Activated CD8-positive, alpha-beta memory T cell treated with anti-CD3 and anti-CD28 coated beads for 4 hours (primary cell): Measurements from ENCODE around the gene OAS1.
"Not testable (repeated sequence)": the region's sequence is repeated elsewhere in the genome, so short reads cannot be mapped to it uniquely, and the experiment has no call there.

Experiments used
- DNase-seq, 2 donors: peaks; one replicate each; pipeline ENCODE4 v3.0.0-alpha.2; 2020; ENCODE audit warnings: low read depth in 2 of 2

The OAS1 gene

DNA sequence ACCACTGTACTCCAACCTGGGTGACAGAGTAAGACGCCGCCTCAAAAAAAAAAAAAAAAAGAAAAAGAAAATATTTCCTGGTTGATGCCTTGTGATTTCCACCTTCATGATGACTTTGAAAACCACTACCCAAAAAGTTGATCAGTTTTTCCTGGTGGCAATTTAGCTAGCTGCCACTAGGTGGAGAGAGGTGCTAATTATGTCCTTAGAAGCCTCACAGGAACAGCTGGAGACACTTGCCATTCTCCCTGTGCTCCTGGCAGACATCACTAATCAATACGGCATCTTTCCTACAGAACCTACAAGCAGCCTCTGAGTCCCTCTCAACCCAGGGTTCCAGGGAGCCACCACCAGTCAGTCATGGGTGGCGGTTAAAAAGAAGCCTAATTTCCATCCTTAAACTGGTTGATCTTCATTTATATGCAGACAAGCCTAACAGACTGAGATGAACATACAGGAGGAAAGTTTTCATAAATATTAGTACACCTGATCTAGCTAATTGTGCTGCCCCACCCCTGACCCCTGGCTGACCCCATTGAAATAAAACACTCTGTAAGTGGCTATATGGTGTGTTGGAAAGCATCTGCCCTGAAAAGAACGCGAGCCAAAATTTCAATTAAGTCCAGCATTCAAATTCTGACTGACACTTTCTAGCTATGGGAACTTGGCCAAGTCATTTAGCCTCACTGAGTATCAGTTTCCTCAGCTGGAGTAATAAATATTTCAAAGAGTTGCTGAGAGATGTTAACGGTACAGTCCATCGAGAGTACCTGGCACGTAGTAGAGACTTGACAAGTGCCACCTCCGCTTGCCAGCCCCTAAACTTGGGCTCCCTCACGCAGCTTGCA, 6.2 kb upstream of the OAS1 start:
- DNase-seq = peak in 1 of 2 donors; percentile 6

DNA sequence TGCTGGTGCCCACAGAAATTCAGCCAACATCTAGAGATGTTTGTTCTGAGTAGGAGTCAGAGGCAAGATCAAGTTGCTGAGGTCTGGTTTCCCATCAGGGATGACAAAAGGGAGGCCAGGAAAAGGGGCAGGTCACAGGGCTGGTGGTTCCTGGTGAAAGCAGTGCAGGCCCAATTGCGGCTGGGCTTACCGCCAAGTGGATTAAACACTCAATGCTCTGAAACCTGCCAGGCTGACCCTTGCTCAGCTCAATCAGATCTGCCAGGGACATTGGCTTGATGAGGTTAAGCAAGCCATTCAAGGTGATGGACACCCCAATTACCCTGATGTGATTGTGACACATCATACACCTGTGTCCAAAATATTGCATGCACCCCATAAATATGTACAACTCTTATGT, 5.5 kb upstream of the OAS1 start:
- DNase-seq = no peak

DNA sequence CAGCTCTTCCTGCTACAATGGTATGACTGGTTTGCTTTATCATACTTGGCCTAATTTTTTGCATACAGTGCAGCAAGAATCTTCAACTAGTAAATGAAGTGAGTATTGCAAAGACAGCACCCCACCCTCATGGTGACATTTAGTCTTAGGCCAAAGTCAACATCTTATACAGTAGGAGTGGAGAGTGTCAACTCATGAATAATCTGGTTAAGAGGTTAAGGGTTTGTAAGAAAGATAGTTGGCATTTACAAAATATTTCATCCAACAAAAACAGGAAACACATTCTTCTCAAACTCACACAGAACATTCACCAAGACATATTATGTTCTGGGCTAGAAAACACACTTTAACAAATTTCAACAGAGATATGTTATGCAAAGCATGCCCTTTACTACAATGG, 2.2 kb upstream of the OAS1 start:
- no peak for DNase-seq

DNA sequence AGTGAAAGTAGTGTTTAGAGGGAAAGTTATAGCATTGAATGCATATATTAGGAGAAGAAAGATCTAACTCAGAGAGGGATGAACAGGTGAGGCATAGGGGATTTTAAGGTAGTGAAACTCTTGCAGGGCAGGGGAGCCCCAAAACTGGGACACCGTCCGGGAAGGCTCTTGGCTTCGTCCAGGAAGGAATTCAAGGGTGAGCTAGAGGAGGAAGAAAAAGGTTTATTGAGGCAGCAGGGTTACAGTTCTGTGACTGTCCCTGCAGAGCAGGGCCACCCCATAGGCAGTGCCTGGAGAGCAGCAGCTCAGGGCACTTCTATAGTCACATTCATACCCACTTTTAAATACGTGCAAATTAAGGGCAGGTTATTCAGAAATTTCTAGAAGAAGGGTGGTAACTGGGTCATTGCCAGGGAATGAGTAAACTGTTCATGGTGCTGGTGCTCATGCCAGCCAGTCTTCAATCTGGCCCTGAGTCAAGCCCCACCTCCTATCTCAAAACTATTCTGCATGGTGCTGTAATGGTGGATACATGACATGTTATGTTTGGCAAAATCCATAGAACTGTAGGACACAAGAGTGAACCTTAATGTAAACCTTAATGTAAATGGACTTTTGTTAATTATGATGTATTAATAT, 1.2 kb upstream of the OAS1 start:
- DNase-seq = no peak

DNA sequence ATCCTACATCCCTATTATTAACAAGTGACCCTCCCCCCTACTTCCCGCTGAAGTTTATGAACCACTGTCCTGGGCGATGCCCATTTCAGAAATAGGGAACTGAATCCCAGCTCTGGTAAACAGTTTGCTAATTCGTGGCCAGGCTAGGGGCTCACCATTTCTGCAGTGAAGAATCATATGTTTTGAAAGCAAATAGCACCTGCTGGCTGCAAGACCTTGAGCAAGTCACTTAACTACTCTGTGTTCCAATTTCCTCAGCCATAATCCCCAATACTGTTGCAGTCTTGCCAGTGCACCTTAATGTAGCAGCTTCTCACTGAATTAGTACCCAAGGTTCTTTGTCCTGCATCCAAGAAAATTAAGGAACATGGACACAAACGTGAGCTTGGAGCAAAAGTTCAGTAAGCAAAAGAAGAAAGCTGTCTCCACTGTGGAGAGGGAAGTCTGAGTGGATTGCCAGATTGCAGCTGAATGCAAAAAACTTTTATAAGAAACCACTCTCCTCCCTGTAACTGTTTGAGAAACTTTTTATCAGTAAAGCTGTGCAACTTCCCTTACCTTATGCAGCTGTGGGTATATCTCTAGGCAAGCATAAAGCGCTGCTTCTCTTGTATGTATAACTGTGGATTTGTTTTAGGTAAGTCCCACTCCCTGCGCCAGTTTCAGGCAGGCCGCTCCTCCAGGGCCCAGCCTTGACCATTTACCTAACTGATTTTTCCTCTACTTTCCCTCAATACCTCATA, 824 bp downstream of the OAS1 start:
- no peak for DNase-seq

DNA sequence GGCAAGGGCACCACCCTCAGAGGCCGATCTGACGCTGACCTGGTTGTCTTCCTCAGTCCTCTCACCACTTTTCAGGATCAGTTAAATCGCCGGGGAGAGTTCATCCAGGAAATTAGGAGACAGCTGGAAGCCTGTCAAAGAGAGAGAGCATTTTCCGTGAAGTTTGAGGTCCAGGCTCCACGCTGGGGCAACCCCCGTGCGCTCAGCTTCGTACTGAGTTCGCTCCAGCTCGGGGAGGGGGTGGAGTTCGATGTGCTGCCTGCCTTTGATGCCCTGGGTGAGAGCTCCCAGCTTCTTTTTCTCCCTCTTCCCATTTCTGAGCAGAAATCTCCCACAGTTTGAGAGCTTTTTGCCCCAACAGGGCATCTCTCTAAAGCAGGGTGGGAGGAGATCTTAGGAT, 1.8 kb downstream of the OAS1 start:
- no peak for DNase-seq

DNA sequence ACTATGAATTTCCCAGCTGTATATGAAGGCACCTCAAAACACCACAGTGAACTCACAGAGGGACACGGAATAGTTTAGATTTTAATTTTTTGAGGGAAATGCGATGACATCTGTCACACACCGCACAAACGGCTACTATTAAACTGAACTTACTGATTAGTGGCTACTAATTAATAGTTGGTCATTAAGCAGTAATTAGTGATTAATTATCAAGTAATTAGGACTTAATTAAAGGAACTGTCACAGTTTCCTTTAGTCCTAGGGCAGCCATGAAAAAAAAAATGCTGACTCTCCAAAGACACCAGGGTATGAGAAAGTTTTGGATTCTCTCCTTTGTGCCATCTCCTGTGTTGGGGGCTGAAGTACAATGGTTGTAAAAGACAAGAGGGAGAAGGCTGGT, 2.9 kb downstream of the OAS1 start:
- no peak for DNase-seq

DNA sequence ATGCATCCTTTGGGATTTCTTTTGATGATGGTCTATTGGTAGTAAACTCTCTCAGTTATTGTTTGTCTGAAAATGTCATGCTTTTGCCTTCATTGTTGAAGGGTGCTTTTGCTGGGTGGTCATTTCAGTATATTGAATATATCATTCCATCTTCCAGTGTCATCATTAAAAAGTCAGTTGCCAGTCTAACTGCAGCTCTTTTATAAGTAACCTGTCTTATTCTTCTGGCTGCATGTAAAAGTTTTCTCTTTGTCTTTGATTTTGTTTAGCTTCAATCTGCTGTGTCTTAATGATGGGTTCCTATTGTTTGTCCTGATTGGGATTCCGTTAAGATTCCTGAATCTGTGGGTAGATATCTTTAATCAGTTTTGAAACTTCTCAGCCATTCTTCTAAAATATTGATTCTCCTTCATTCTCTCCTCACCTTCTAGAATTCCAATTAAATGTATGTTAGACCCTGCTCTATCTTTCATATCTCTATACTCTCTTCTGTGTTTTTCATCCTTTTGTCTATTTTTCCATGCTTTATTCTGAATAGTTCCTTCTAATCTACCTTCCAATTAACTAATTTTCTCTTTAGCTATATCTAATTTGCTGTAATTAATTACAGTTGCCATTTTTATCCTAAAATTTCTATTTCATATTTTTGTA, 6.4 kb downstream of the OAS1 start:
- no peak for DNase-seq

DNA sequence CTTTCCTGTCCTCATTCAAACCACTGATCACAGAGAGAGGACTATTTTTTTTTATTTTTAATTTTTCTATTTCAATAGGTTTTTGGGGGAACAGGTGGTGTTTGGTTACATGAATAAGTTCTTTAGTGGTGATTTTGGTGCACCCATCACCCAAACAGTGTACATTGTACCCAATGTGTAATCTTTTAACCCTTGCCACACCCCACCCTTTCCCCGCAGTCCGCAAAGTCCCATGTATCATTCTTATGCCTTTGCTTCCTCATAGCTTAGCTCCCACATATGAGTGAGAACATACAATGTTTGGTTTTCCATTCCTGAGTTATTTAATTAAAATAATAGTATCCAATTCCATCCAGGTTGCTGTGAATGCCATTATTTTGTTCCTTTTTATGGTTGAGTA, 7.1 kb downstream of the OAS1 start:
- not testable (repeated sequence) for DNase-seq

DNA sequence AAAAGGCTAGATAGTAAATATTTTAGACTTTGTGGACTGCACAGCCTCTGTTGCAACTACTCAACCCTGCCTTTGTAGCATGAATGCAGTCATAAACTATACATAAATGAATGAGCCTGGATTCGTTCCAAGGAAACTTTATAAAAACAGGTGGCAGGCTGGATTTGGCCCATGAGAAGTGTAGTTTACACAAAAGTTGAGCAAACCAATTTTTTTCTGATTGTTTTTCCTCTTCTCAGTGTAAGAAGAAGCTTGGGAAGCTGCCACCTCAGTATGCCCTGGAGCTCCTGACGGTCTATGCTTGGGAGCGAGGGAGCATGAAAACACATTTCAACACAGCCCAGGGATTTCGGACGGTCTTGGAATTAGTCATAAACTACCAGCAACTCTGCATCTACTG, 9.5 kb downstream of the OAS1 start:
- no peak for DNase-seq

DNA sequence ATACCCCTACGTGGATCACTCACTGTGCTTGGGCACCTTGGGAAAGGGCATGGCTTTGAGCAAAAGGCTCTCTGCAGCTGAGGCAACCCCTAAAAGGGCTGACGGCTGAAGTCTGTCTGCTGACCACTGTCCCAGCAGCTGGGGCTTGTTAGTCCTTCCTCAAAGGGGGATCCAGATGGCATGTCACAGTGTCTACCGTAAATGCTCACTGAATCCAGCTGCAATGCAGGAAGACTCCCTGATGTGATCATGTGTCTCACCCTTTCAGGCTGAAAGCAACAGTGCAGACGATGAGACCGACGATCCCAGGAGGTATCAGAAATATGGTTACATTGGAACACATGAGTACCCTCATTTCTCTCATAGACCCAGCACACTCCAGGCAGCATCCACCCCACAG, 12.4 kb downstream of the OAS1 start:
- no peak for DNase-seq

DNA sequence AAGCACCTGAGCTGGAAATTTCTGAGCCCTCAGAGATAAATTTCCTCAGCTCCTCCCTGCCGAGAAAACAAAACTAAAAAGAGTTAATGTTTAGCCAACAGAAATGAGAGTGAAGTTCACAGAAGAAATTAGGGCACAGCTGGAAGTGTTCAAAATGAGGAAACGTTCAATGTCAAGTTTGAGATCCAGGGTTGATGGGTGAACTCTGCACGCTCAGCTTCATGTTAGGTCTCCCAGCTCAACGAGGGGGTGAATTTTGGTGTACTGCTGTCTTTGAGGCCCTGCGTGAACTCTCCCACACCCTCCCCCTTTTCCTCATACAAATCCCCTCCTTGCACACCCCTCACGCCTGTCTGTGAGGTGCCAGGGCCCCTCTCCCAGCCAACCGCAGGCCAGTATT, 18.2 kb downstream of the OAS1 start:
- no peak for DNase-seq

DNA sequence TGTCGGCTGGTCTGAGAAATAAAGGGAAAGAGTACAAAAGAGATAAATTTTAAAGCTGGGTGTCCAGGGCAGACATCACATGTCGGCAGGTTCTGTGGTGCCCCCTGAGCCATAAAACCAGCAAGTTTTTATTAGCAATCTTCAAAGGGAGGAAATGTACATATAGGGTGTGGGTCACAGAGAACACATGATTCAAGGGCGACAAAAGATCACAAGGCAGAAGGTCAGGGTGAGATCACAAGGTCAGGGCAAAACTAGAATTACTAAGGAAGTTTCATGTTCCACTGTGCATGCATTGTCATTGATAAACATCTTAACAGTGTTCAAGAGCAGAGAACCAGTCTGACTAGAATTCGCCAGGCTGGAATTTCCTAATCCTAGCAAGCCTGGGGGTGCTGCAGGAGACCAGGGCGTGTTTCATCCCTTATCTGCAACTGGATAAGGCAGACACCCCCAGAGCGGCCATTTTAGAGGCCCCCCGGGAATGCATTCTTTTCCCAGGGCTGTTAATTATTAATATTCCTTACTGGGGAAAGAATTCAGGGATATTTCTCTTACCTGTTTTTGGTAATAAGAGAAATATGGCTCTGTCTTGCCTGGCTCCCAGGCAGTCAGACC, 19.8 kb downstream of the OAS1 start:
- not testable (repeated sequence) for DNase-seq

DNA sequence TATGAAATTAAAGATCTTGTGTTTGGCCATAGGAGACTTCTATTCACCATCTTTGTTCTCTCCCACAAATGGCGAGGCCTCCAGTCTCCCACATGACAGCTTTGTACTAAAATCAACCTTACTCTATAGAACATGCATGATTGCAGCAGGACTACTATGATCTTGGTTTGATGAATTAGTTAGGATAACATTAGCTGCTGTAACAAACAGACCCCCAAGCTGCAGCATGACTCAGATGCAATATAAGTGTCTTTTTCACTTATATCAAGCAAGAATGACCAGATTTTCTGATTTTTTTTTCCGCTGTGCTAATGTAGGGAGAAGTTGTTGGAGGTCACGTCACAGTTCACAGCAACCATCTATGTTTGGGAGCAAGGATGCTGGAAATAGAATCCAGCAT, 20.7 kb downstream of the OAS1 start:
- no peak for DNase-seq

DNA sequence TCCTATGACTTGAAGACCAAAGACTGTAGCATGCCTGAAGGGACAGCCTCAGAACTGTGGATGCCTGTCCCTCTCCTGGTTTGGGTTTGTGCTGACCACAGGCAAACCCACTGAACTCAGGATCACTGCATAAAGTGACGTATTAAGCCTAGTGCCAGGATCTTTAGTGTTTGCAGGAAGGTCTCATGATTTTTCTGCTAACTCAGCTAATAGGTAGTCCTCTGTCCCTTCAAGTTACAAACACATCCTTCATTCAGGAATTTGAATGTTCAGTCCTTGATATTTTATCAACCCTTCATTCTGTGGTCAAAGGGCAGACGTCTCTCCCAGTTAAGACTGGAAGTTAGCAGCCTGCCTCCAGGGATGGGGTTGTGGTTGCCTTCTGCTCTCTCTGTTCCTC, 21.2 kb downstream of the OAS1 start:
- DNase-seq = no peak

DNA sequence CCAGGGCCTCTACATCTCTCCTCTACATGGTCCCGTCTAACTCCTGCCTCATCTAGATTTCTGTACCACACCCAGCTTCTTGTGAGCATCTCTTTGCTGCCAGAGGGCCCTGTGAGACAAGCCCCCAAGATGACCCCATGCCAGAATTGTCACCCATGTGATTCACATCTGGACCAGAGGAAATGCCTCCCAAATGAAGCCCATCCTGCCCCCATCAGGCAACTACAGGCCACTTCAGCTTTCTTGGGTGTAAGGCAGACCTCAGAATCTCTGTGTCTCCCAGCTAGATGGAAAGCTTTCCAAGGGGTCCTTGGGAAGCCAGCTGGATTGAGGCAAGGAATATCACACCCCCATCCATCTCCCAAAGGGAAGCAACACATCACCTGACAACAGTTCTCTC, 22.2 kb downstream of the OAS1 start:
- no peak for DNase-seq

DNA sequence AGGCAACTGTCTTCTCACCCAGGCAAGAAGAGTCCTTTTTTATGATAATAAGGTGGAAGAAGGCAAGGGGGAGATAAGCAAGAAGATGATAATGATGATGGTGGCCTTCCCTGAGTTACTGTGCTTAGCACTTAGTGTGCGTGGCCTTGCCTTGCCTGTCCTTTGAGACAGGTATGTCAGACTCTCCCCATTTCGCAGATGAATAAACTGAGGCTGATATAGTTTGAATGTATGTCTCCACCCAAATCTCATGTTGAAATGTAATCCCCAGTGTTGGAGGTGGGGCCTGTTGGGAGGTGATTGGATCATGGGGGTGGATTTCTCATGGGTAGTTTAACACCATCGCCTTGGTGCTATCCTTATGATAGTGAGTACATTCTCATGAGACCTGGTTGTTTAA, 23.0 kb downstream of the OAS1 start:
- DNase-seq = no peak

DNA sequence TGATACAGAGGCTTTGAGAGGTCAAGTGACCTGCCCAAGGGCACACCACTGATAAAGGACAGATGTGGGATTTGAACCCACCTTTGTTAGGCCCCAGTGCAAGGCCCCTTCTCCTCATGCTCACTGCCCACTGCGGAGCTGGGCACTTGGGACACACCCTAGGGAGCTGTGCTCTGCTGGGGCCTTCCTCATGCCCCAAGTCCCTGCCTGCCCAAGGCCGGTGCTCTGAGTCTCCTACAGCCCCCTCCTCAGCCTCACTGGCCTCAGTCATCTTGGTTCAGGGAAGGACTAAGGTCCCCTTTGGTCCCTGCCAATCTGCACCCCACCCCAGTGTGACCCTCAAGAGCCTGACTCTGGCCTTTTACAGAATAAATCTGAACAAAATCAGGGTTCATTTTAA, 23.6 kb downstream of the OAS1 start:
- DNase-seq = no peak

DNA sequence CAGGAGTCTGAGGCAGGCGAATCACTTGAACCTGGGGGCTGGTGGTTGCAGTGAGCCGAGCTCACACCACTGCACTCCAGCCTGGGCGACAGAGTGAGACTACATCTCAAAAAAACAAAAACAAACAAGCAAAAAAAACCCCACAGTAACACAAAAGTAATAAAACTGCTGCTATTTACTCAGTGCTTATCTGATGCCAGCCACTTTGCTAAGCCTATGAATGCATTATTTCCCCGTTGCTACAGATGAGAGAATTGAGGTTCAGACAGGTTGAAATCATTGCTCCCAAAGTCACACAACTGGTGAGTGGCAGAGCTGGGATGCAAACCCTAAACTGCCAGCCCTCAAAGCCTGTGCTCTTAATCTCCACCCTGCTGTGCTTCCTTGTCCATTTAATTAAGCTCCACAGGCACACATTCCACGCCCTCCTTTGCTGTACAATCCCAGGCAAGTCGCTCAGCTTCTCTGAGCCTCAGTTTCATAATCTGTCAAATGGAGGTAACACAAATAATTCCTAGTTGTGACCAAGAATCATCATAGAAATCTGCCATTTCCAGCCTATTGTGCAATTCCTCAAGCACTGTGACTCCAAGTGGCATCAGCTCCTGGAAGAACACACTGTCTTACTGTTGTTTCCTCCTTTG, 25.8 kb downstream of the OAS1 start:
- no peak for DNase-seq

DNA sequence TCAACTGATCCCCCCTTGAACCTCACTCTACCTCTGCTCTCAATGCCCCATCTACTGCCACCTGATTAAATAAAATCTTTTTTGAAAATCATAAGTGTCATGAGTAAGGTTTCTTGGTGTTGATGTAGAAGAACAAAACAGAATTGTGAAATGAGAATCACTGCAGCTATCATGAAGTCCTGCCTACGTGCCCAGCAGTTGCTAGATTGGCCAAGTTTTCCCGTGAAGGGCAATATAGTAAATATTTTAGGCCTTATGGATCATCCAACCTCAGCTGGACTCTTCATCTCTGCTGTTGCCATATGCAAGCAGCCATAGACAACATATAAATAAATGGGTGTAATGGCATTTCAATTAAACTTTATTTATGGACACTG, 26.4 kb downstream of the OAS1 start:
- no peak for DNase-seq

DNA sequence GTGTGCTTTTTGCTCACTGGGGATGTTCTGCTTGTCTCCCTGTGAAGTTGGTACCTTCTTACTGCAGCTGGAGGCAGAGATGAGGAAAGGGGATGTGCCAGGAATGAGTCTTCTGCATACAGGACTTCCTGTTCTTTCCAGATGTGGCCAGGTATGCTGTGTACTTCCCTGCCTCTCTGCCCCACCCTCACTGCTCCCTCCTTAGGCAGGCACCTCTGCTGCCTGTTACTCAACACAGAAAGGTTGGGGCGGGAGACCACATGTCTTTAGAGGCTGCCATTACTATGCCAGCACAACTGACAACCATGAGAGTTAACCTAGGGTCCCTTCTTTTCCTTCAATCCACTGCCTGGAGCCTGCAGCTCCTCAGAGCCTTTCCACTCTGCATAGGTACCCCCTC, 29.5 kb downstream of the OAS1 start:
- no peak for DNase-seq

DNA sequence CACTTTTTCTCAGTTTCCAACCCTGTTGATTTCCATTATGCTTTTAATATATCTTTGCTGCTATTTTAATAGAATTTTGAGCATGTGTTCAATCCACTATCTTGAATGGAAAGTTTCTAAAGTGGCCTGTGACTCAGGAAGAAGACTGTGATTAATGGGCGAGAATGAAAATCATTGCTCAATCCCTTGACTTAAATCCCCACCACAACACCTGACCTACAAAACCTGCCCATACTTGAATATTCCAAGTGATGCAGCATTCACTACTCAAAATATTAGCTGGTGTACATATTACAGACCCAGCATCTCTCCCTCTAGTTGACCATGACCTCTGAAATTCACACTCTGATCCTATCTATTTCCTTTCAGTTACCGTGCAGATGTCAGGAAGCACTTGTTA, 30.2 kb downstream of the OAS1 start:
- no peak for DNase-seq
